ENCODE data around the gene MCF2L2. TPM values are rescaled to one million over a fixed set of nuclear protein-coding genes. Genes with fewer than 3 reads are reported as not detected.
"Not testable (repeated sequence)": the region's sequence is repeated elsewhere in the genome, so short reads cannot be mapped to it uniquely, and the experiment has no call there.

Gene MCF2L2
- total RNA-seq, 3 donors from 2014 or later: 0.84 to 2.7 (median 1.1) TPM

DNA sequence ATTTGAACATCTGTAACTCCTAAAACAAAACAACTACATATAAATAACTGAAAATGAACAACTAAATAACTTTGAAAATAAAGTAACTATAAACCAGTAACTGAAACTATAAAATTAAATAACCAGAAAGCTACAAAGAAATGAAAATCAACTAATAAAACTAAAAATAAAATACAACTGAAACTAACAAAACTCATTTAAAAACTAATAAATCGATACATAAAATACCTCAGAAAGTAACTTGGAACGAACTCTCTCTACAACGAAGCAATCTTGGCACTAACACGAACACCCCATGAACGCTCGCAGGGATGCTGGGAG is 249.9 kb downstream of the MCF2L2 start:
- no peak for DNase-seq
- intact Hi-C loops (cut with DNase I, micrococcal nuclease): no loop called here
- Histone ChIP-seq H3K4me1 (ENCODE audit: low read depth) (peaks cover 15% of the 10 kb centered on the region), H3K36me3 (ENCODE audit: low read depth) (no peaks in the 10 kb centered on the region), H3K4me3 (no peak overlapping the region), H3K9me3 (no peaks in the 10 kb centered on the region)
- TF ChIP-seq, protein P1, sequence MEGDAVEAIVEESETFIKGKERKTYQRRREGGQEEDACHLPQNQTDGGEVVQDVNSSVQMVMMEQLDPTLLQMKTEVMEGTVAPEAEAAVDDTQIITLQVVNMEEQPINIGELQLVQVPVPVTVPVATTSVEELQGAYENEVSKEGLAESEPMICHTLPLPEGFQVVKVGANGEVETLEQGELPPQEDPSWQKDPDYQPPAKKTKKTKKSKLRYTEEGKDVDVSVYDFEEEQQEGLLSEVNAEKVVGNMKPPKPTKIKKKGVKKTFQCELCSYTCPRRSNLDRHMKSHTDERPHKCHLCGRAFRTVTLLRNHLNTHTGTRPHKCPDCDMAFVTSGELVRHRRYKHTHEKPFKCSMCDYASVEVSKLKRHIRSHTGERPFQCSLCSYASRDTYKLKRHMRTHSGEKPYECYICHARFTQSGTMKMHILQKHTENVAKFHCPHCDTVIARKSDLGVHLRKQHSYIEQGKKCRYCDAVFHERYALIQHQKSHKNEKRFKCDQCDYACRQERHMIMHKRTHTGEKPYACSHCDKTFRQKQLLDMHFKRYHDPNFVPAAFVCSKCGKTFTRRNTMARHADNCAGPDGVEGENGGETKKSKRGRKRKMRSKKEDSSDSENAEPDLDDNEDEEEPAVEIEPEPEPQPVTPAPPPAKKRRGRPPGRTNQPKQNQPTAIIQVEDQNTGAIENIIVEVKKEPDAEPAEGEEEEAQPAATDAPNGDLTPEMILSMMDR (IDR thresholded peaks at IDR 0.05): no peak
- ATAC-seq: no peak

DNA sequence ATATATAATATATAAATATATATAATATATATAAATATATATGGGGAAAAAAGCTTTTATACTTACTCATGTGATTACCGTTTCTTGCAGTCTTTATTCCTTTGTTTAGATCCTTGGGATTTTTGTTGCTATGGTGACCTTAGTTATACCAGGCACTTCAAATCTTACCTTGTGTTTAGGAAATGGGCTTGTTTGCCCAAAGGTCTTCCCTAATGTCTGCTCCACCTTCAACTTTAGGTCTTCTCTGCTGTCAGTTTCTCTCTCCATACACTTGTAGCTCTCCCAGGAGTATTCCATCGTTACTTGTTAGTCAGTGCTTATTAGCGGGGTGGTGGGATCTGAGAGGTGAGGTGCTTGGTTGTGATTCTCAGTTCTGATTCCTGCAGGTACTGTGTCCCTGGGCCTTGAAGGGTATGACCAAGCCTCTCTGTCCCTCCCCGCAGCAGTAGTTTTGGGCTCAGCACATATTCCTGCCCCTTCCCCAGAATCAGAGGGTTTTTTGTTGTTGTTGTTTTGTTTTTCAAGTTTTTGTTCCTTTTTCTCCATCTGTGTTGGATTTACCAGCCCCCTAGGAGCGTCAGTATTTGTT is 256.3 kb downstream of the MCF2L2 start:
- no peak overlapping the region for H3K4me3 ChIP-seq
- TF ChIP-seq, protein P1 (IDR thresholded peaks at IDR 0.05): no peak
- ATAC-seq (no peak), DNase-seq (no peak)
- H3K4me1 ChIP-seq (ENCODE audit: low read depth): no peaks in the 10 kb centered on the region
- no peaks in the 10 kb centered on the region for H3K36me3 ChIP-seq (ENCODE audit: low read depth)
- intact Hi-C loops (cut with DNase I, micrococcal nuclease): no loop called here
- no peaks in the 10 kb centered on the region for H3K9me3 ChIP-seq

DNA sequence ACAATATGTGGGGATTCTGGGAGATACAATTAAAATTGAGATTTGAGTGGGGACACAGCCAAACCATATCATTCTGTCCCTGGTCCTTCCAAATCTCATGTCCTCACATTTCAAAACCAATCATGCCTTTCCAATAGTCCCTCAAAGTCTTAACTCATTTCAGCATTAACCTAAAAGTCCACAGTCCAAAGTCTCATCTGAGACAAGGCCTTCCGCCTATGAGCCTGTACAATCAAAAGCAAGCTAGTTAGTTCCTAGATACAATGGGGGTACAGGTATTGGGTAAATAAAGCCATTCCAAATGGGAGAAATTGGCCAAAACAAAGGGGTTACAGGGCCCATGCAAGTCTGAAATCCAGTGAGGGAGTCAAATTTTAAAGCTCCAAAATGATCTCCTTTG is 260.4 kb downstream of the MCF2L2 start:
- H3K9me3 ChIP-seq; H3K36me3 ChIP-seq (ENCODE audit: low read depth); ATAC-seq; DNase-seq; H3K4me1 ChIP-seq (ENCODE audit: low read depth); intact Hi-C loops (cut with DNase I, micrococcal nuclease); H3K4me3 ChIP-seq: not testable (repeated sequence)

DNA sequence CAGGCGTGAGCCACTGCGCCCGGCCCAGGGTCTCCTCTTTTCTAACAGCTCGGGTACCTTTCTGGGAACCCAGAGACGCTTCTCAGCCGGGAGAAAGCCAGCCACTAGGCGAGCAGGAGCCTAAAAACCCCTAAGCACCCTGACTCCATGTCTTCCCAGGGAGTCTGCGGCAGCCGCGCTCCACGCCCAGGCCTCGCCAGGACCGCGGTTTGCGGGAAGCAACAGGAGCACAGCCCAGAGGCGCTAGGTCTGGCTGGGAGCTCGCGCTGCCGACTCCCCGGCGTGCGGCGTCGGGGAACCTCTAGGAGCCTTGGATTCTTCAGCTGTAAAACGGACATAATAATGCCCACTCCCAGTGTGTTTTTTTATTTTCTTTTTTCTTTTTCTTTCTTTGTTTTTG is 264.9 kb downstream of the MCF2L2 start:
- no peaks in the 10 kb centered on the region for H3K36me3 ChIP-seq (ENCODE audit: low read depth)
- no peak overlapping the region for H3K4me3 ChIP-seq
- TF ChIP-seq, protein P1 (IDR thresholded peaks at IDR 0.05): no peak
- H3K9me3 ChIP-seq: no peaks in the 10 kb centered on the region
- intact Hi-C loops (cut with DNase I, micrococcal nuclease): no loop called here
- ATAC-seq (no peak), DNase-seq (no peak)
- H3K4me1 ChIP-seq (ENCODE audit: low read depth): peaks cover 9% of the 10 kb centered on the region

DNA sequence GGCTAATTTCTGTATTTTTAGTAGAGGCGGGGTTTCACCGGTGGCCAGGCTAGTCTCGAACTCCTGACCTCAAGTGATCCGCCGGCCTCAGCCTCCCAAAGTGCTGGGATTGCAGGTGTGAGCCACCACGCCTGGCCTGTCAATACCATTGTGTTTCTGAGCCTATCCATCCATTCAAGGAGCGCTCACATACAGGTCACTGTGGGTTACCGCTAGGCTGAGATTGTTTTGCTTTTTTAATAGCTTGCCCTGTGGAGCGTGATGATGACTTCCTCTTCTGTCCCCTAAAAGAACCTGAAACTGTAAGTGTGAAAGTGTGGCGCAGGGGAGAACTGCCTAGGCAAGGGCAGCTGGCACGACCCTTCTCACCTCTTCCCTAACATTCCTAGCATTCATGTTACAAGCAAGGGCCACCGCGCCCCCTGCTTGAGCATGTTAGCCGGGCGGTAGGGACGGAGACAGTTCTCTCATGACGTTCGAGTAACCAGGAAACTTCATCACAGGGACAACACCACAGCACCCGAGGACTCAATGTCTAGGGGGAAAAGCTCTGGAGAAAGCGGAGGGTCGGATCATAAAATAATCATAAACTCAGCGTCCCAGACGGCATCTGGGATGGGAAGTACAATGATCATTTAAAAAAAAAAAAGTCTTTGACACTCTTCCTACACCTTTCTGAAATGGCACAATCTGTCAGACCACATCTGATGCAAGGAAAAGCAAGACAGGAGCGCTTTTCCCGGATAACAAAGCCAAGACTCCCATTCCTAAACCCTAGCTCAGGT is 266.7 kb downstream of the MCF2L2 start:
- Histone ChIP-seq H3K4me1 (ENCODE audit: low read depth) (peaks cover 9% of the 10 kb centered on the region), H3K36me3 (ENCODE audit: low read depth) (no peaks in the 10 kb centered on the region), H3K4me3 (no peak overlapping the region), H3K9me3 (no peaks in the 10 kb centered on the region)
- ATAC-seq (peak; percentile 40), DNase-seq (peak; percentile 28 to 49 (median 33))
- intact Hi-C loops (cut with DNase I, micrococcal nuclease): no loop called here
- TF ChIP-seq, protein P1 (IDR thresholded peaks at IDR 0.05): no peak

DNA sequence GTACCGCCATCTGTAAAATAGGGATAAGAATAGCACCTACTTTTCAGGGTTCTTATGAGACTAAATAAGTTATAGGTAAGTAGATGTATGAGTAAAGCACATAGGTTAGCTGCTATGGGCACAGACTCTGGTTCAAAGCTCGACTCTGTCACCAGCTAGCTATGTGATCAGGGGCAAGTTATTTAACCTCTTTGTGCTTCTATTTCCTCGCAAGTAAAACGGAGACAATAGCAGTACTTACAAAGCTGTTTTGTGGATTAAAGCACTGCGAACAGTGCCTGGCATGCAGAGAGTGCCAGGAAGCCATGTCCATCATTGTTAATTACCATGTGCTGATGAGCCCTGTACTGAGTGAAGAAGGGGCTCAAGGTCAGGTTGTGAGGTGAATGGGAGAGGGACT is 267.8 kb downstream of the MCF2L2 start:
- TF ChIP-seq, protein P1 (IDR thresholded peaks at IDR 0.05): no peak
- intact Hi-C loops (cut with DNase I, micrococcal nuclease): no loop called here
- ATAC-seq (no peak), DNase-seq (no peak)
- Histone ChIP-seq H3K36me3 (ENCODE audit: low read depth) (no peaks in the 10 kb centered on the region), H3K4me1 (ENCODE audit: low read depth) (peaks cover 9% of the 10 kb centered on the region), H3K9me3 (no peaks in the 10 kb centered on the region), H3K4me3 (no peak overlapping the region)
